ENCODE data around the gene MYL12A.

GRCh38 chr18:3230401-3231334, 16.9 kb upstream of the MYL12A start:
- TF ChIP-seq CTCF (IDR thresholded peaks at IDR 0.05; ENCODE audit: low read depth, low read length, missing input control) = no peak
- TF ChIP-seq RAD21 (IDR thresholded peaks at IDR 0.05) = no peak
- TF ChIP-seq TAF1 (conservative IDR thresholded peaks at IDR 0.05) = peak; percentile 96
- peak; percentile 87 for TF ChIP-seq ATF3 (IDR thresholded peaks at IDR 0.05)
- peak; percentile 52 for TF ChIP-seq YY1 (IDR thresholded peaks at IDR 0.05)
- TF ChIP-seq REST (IDR thresholded peaks at IDR 0.05) = peak; percentile 71
- TF ChIP-seq ZBTB33 (IDR thresholded peaks at IDR 0.05) = no peak
- TF ChIP-seq GABPA (IDR thresholded peaks at IDR 0.05 in 1 of 2, conservative IDR thresholded peaks at IDR 0.05 in 1 of 2) = peak; percentile 33 to 69
- TF ChIP-seq HNF4A (conservative IDR thresholded peaks at IDR 0.05) = peak; percentile 83 to 94

All from liver (tissue), 3 donors.